Measurements from ENCODE around the gene TLR10.

The TLR10 gene

GRCh38 chr4:38764277-38764676 lies 18.5 kb downstream of the TLR10 start:
- no peak for DNase-seq (ENCODE audit: low read depth in 3 of 3)

- DNase-seq (ENCODE audit: low read depth in 3 of 3), result no peak
Measured at GRCh38 chr4:38762560-38762959, 20.2 kb downstream of the TLR10 start.

GRCh38 chr4:38759790-38760122 lies 23.0 kb downstream of the TLR10 start:
- DNase-seq (ENCODE audit: low read depth in 3 of 3), result no peak

- DNase-seq (ENCODE audit: low read depth in 3 of 3), result peak; percentile 13 to 25 (median 18)
Measured at GRCh38 chr4:38759113-38759789, 23.5 kb downstream of the TLR10 start.

DNA sequence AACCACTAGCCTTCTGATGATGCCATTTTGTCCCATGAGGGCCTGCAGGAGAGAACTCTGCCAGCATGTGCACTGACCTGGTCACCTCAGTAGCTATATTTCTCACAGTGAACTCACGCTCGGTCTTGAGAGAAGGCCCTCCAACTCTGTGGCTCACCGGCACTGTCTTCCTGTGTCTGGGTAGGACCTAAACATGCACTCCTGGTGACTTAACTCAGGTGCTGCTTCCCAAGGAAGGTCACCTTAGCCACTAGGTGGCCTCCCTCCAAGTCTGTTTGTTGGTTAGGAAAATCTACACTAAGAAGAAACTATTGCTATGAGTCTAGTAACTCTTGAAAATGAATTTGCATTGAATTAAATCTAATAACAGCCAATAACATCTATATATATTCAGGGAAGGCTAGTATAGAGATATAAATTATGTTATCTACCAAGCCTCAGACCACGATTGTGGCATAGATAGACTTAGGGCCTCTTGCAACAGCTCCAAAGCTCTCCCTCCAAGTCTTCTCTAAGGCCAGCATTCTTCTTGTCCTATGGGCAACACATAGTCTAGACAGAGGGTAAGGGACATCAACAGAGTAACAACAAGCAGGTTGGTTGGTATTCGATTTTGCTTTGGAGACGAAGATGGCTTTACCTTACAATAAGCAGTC lies 24.7 kb downstream of the TLR10 start:
- no peak for DNase-seq (ENCODE audit: low read depth in 3 of 3)

DNA sequence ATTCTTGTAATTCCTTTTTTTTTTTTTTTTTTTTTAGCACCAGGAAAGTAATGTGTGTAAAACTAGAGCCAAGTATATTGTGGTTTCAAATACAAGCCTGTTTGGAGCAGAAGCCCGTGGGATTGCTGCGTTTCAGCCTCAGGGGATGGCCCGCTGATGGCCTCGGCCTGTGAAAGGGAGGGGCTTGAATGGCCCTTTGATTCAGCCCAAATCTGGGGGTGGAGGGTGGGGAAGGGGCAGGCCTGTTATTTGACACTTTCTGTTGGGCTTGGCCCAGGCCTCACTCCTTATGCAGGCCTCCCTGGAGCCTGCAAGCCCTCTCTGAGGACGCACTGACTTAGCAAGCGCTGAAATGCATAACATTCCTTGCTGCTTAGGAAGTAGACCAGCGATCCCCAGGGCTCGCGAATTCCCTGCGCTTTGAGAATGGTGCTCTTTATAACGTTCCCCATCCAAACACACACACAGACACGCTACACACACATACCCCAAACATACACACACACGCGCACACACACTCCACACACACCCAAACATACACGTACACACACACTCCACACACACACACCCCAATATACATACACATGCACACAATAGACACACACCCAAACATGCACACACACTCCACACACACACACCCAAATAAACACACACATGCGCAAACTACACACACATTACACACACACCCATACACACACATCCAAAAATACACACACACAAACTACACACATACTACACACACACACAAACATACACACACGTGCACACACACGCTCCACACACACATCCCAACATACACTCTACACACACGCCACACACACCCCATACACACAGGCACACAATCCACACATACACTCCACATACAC lies 29.6 kb downstream of the TLR10 start:
- DNase-seq (ENCODE audit: low read depth in 3 of 3), result no peak

DNA sequence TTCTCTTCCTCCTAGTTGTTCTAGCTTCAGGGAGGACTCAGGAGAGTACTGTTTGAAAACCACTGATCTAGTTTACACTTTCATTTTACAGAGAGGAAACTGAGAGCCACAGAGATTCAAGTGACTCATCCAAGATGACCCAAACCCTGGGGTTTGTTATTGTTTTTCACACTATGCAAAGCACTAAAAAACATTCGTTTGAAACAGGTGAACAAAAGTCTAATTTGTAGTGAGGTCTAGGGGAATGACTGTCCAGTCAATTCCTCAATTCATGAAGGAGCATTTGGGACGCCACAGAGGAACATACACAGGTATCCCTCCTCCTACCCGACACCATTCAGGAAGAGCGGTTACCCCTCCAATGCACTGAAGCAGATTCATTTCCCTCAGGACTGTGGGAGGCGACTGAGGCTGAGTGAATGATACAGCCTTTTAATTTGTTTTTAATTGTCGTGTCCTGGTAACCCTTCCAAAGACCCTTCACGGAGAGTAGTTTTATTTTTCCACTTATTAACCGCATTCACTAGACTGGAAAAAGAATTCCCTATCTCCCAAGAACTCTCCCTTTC lies 30.3 kb downstream of the TLR10 start:
- DNase-seq (ENCODE audit: low read depth in 3 of 3), result no peak

GRCh38 chr4:38751341-38752010 lies 31.3 kb downstream of the TLR10 start:
- no peak for DNase-seq (ENCODE audit: low read depth in 3 of 3)

DNA sequence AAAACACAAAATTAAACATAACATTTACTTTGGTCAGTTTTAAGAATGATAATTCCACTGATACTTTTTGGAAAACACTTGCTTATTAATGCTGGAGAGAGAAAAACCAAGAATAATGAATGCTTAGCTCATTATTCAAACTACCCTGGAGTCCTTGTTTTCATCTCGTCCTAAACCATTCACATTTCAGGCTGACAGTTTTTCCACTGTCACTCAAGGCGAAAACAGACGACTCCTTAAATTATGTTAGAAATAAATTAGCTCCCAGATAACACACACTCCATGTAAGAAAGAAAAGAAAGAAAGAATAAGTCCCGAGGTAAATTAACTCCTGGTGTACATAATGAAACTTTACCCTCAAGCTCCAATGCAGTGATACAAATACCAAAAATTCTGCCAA lies 33.5 kb downstream of the TLR10 start:
- DNase-seq (ENCODE audit: low read depth in 3 of 3), result no peak

DNA sequence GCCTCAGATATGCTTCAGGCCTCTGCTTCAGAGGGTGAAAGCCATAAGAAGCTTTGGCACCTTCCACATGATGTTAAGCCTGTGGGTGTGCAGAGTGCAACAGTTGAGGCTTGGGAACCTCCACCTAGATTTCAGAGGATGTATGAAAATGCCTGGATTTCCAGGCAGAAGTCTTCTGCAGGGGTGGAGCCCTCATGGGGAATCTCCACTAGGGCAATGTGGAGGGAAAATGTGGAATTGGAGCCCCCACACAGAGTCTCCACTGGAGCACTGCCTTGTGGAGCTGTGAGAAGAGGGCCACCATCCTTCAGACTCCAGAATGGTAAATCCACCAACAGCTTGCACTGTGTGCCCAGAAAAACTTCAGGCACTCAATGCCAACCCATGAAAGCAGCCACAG lies 35.2 kb downstream of the TLR10 start:
- DNase-seq (ENCODE audit: low read depth in 3 of 3), result no peak

DNA sequence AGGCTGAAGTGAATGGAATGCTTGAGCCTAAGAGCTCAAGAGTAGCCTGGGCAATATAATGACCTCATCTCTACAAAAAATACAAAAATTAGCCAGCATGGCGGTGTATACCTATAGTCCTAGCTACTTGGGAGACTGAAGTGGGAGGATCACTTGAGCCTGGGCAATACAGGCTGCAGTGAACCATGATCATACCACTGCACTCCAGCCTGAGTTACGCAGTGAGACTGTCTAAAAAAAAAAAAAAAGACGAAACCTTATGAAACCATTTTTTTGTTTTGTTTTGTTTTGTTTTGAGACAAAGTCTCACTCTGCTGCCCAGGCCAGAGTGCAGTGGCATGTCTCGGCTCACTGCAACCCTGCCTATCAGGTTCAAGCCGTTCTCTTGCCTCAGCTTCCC lies 36.9 kb downstream of the TLR10 start:
- DNase-seq (ENCODE audit: low read depth in 3 of 3), result no peak

- DNase-seq (ENCODE audit: low read depth in 3 of 3), result no peak
Measured at GRCh38 chr4:38743866-38744265, 38.9 kb downstream of the TLR10 start.

DNA sequence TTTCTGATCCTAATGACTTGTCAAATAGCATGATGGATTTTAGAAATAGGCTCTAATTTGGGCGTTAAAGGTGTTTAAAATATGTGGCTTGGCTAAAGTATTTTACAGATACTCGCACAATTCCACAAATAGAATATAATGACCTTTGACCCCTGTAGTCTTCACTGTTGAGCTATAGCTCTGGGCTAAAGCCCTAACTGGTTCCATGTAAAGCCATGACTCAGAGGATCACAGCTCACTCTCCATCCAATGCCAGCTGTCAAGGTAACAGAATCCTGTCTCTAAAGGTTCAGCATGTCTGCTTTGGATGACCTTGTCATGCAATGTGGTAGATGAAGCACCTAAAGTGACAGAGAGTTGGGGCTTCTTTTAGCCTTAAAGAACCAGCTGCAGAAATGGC lies 42.5 kb downstream of the TLR10 start:
- DNase-seq (ENCODE audit: low read depth in 3 of 3), result no peak

GRCh38 chr4:38738940-38739803 lies 43.6 kb downstream of the TLR10 start:
- no peak for DNase-seq (ENCODE audit: low read depth in 3 of 3)

- no peak for DNase-seq (ENCODE audit: low read depth in 3 of 3)
Measured at GRCh38 chr4:38735870-38736269, 46.9 kb downstream of the TLR10 start.

DNA sequence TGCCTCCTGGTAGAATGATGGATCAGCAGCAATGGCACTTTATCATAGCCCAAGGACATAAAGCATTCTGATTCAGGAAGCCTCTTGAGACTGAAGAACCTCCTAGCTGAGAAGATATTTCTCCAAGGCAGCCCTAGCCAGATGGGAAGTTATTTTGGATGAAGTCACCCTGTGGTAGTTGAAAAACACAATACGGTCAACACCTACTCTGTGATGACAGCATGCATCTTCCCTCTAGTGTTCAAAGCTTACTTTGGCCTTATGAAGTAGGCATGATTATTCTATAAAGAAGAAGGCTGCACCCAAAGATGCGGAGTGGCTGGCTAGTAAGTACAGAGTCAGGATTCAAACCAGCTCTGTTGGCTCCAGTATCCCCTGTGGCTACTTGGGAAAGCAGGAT lies 47.9 kb downstream of the TLR10 start:
- no peak for DNase-seq (ENCODE audit: low read depth in 3 of 3)

DNA sequence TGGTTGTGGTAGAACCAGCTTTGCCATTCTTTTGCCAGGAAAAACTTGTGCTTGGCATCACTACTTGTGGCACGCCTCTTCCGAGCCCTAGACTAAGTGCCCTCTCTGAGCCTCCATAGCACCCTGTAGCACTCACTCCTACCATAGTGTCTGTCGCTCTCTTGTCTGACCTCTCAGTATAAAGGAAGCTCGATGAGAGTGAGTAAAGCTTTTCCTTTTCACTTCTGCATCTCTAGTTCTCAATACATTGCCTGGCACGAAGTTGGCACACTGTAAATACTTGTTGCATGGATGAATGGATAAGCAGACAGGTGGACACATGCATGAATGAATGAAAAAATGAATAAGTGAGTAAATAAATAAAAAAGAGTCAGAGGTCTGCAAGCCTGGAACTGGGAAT lies 48.3 kb downstream of the TLR10 start:
- no peak for DNase-seq (ENCODE audit: low read depth in 3 of 3)

DNA sequence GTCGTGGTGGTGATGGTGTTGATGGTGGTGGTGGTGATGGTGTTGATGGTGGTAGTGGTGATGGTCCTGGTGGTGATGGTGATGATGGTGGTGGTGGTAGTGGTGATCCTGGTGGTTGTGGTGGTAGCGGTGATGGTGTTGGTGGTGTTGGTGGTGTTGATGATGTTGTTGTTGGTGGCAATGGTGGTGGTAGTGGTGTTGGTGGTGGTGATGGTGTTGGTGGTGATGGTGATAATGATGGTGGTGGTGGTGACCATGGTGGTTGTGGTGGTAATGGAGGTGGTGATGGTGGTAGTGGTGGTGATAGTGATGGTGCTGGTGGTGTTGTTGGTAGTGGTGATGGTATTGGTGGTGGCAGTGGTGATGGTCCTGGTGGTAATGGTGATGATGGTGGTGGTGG lies 49.1 kb downstream of the TLR10 start:
- DNase-seq (ENCODE audit: low read depth in 3 of 3), result no peak

DNA sequence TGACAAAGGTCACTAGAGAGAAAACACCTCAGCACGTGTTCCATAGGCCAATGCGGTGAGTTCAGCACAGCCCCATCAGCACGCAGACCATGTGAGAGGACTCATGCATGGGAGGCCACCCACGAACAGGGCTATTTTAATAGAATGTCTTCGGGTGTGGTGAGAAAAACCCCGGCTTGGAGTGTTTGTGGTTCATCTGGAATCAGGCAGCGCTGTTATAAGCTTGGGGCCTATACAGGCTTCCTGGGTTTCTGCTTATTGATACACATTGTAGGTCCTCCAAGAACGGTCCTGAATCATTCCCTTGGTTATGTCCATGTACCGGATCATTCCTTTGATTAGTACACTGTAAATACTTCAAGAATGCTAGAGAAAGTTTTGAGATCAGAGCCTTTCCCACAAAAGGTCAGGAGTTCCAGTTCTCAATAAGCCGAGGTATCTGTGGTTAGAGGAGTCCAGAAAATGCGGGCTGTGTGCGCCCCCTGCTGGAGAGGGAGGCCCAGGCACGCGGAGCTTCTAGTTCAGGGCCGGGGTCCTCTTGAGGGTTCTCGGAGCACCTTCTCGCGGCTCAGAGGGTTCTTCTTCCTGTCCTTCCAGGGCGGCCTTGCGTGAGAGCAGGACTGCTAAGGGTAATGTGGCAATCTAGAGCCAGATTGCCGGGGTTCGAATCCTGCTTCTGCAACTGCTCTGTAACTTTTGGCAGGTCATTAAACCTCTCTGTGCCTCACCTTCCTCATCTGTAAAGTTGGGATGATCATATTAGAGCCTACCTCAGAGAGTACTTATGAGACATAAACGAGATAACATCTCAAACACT lies 51.8 kb downstream of the TLR10 start:
- peak; percentile 72 to 76 (median 74) for DNase-seq (ENCODE audit: low read depth in 3 of 3)

GRCh38 chr4:38730493-38730829 lies 52.3 kb downstream of the TLR10 start:
- no peak for DNase-seq (ENCODE audit: low read depth in 3 of 3)

Data from stimulated activated CD4-positive, alpha-beta T cell treated with anti-CD3 and anti-CD28 coated beads, TNF-alpha, amount 100 ng/mL, for 48 hours (primary cell).